ENCODE data around the gene UBASH3A.
"Not testable (repeated sequence)": the region's sequence is repeated elsewhere in the genome, so short reads cannot be mapped to it uniquely, and the experiment has no call there.

UBASH3A gene

DNA sequence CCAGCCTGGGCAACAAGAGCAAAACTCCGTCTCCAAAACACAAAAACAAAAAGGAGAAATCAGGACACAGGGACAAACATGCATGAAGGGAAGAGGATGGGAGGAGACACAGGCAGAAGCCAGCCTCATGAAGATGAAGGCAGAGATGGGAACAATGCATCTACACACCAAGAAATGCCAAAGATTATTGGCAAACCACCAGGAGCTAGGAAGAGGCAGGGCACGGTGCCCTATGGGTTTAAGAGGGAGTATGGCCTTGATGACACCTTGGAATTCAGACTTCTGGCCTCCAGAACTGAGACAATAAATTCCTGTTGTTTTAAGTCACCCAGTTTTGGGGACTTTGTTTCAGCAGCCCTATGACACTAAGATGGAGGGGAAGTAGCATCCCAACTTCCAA is 13.0 kb upstream of the UBASH3A start:
- DNase-seq (ENCODE audit: low read depth in 2 of 2) = no peak

DNA sequence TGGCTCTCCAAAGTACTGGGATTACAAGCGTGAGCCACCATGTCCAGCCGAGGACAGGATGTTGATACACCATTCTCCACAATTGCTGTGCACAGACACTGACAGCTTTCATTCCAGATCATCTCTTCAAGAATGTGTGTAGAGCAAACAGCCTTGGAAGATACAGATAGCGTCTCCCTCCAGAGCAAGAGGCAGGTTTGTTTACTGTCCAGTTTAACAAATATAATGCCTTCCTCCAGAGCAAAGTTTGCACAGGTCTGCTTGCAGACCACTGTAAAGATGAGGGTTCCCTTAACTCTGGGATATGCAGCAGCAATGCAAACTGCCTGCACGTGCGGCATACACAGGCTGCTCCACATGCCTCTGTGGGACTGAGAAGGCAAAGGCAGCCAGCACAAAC is 12.4 kb upstream of the UBASH3A start:
- DNase-seq (ENCODE audit: low read depth in 2 of 2) = no peak

DNA sequence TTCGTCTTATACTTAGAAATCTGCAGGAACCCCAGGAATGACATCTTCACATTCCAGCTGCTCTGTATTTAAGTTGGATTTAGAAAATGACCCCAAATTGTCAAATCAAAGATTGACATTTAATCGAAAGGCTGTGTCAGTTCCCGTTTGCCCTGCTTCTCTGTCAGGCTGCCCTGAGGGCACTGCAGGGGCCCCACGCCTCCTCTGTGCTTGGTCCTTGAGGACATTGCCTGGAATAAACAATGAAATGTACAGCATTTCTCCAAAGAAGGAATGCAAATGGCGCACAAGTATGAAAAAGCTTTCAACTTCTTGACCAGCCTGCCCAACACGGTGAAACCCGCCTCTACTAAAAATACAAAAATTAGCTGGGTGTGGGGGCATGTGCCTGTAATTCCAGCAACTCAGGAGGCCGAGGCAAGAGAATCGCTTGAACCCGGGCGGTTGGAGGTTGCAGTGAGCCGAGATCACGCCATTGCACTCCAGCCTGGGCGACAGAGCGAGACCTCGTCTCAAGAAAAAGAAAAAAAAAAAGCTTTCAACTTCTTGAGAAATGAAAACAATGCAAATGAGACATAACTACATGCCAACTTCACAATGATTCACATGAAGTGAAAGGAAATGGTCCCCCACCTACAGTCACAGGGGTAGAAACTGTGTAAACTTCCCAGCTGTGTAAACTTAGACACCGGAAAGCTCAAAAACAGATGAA is 10.8 kb upstream of the UBASH3A start:
- no peak for DNase-seq (ENCODE audit: low read depth in 2 of 2)

DNA sequence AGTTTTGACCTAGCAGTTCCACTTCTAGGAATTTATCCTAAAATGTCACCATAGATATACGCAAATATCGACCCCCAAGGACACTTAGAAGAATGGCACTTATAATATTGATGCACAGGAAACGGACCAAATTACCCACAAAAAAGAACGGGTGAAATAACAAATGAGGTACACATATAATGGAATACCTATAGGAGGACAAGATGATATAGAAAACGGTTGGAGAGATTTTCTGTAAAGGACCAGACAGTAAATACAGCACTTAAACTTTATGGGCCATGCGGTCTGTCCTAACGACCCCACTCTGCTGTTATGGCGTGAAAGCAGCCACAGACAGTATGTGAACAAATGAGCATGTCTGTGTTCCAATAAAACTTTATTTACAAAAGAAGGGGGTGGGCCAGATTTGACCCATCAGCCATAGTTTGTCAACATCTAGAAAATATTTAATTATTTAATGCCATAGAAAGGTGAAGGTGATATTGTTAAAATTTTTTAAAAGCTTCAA is 10.2 kb upstream of the UBASH3A start:
- DNase-seq (ENCODE audit: low read depth in 2 of 2) = no peak

DNA sequence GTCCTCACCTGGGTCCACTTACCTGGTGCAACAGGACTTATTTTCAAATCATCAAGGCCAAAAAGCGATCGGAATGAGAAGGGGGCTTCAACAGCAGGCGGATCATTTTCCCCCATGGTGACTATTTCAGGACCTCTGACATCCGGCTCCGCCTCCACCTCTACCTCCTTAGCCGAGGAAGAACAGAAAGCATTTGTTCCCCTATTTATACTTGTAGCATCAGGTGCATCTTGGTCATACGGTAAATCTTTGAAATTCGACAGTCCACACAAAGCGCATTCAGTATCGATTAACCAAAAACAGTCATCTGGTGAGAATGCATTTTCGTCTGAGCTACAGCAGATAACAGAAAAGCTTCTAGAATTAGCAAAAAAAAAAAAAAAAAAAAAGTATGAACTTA is 8.4 kb upstream of the UBASH3A start:
- no peak for DNase-seq (ENCODE audit: low read depth in 2 of 2)

DNA sequence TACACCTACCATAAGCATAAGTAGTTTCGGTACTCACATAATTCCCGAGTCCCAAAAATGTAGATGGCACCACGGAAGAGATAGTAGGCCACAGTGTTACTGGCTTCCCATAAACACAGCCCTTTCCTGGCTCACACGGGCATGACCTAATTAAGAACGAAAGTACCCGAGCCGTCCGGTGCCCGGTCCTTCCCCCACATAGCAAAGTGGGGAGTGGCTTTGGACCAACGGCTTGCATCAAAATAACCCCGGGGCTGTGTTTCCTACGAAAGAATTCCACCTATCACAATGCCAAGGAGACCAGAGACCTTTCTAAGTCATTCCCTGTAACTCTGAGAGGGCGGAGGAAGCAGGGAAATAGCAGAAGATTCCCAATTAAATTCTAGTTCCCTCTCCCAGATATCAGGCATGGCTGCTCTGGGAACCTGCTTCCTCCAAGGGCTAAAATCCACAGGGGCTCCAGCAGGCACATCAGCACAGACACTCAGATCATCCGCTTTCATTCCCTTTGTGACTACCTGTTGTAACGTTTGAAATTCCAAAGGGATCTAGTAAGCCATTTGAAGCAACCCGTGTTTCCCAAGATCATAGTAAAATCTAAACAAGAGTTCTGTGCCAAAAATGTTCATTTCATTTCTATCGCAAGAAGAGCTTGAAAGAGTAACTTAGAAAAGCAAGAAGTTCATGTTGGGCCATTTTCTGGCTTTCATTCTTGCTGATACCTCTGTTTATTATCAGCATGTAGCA is 7.6 kb upstream of the UBASH3A start, which contains the start of gene TMPRSS3:
TMPRSS3 (minus strand) TSS at position 148 of the 747 bp plus-strand sequence. CDS start 635 bp downstream, outside the sequence.
- no peak for DNase-seq (ENCODE audit: low read depth in 2 of 2)

DNA sequence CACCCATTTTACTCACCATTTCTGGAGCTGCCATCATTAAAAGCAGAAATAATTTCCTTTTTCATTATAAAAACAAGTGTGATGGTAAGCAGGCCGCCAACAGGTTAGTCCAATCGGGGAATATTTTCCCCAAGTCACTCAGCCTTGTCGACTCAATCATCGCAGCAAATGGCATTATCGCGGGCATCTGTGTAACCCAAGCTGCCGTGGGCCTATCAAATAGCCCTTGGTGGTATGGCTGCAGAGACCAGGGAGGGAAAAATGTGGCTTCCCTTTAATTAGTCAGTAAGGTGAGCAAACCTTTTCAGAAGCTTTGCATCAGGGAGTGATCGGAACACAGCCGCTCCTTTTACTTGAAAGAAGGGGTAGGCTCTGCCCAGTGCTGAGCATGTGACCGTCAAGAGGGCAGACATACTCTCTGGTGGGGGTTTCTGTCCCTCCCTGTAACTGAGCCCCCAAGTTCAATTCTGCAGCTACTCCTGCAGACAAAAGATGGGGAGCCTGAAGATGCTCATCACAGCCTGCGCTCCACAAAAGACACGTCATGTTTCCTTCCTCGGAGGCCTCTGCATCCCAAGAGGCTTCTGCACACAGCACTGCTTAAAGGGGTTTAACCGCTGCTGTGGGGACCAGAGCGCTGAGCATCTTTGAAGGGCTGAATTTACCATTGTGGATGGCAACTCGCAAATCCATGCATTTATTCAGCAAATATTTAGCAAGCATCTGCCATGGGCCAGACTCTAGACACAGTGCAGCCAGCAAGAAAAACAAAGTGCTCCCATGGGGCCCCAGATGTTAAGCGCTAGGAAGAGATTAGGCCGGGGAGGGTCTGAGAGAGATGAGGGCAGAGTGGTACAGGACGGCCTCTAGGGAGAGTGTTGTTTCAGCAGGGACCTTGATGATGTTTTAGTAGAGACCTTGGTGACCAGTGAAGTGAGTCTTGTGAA is 6.6 kb upstream of the UBASH3A start:
- no peak for DNase-seq (ENCODE audit: low read depth in 2 of 2)

DNA sequence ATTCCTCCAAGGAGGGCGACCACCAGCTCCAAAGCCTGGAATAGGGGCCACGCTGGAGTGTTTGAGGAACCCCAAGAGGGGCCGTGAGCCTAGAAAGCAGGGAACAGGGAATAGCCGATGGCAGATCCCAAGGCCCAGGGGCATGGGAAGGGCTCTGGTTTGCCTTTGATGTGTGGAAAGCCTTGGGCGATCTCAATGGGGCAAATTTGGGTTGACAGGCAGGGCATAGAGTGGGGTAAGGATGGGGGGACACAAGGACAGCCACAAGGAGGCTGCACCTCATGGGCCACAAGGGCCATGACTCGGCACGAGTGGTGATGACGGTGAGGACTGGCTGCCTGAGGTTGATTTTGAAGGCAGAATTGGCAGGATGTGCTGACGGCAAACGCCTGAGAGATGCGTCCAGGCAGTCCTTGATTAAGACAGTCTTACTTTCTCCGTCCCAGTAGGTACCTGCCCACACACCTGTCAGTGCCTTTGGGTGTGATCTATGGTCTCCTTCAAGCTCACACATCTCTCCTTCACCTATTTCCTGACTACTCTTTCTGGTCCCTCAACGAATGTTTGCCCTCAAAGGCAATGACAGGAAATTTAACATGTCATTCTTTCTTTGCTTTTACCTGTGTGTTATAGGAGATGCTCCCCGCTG is 5.8 kb upstream of the UBASH3A start:
- no peak for DNase-seq (ENCODE audit: low read depth in 2 of 2)

DNA sequence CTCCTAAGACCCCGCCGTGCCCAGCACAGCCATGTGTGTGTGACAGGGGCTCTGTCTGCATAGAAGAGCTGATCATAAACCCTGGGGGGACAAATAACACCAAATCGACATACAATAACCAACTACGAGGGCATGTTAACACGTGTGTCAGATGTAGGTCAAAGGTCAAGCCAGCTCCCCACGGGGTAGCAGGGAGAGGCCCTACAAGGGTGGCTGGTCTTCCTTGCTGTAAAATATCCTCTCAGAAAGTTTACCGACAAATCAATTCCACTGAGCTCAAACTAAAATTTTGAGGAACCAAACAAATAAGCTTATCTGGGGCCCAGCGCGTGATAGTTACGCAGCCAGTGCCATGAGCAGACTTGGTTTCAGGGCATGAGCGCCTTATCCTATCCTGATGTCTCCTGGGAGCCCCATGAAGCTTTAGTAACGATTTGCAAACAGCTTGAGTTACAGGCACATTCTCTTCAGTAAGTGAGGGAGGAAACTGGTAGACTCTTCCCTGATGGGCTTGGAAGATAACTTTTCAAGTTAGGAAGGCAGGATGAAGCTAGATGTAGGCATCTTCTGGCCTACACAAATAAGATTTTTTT is 5.2 kb upstream of the UBASH3A start:
- DNase-seq (ENCODE audit: low read depth in 2 of 2) = no peak

DNA sequence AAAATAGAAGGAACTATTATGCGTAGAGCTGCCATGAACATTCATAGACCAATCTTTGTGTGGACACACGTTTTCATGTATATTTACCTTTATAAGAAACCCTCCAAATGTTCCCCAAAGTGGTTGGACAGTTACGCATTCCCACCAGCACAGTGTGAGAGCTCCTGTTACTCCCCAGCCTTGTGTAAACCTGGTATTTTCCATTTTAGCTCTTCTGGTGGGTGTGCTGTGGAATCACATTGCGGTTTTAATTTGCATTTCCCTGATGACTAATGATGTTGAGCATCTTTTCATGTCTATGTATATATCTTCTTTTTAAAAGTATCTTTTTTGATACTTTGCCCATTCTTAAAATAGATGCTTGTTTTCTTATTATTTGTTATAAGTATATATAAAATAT is 3.2 kb upstream of the UBASH3A start:
- DNase-seq (ENCODE audit: low read depth in 2 of 2) = no peak

DNA sequence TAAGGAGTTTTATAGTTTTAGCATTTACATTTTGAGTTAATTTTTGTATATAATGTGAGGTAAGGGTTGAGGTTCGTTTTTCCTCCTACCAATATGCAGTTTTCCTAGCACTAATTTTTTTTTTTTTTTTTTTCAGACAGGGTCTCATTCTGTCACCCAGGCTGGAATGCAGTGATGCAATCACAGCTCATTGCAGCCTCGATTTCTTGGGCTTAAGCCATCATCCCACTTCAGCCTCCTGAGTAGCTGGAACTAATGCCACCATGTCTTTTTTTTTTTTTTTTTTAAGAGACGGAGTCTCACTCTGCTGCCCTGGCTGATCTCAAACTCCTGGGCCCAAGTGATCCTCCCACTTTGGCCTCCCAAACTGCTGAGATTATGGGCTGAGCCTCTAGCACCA is 2.5 kb upstream of the UBASH3A start:
- no peak for DNase-seq (ENCODE audit: low read depth in 2 of 2)

DNA sequence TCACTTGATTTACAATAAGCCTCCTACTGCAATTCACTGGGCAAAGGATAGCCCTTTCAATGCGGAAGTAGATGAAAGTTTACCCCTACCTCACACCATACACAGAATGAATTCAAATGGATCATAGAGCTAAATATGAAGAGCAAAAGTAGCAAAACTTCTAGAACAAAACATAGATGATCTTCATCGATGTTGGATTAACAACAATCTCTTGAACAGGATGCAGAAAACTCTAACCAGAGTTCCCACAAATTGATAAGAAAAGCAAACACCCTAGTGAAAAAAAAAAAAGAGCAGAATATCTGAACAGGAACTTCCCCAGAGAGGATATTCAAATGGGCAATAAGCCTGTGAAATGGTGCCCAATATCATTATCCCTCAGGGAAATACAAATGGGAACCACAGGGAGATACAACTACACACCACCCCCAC is 1.9 kb upstream of the UBASH3A start:
- no peak for DNase-seq (ENCODE audit: low read depth in 2 of 2)

DNA sequence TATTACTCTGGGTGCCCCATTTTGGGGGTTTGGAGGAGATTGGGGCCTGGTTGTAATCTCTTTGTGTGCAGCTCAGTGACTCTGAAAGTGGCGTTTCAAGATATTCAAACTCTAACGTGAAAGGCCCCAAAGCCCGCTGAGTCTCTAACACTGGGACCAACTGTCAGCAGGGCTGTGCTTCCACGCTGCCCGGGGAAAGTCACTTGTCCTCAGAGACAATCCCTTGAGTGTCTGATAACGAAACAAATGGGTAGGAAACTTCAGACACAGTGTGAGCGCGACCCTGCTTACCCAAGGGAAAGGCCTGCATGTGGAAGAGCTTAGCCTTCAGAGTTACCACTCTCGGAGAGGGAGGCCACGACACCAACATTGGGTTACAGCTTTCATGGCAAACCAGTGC is 837 bp downstream of the UBASH3A start:
- DNase-seq (ENCODE audit: low read depth in 2 of 2) = no peak

DNA sequence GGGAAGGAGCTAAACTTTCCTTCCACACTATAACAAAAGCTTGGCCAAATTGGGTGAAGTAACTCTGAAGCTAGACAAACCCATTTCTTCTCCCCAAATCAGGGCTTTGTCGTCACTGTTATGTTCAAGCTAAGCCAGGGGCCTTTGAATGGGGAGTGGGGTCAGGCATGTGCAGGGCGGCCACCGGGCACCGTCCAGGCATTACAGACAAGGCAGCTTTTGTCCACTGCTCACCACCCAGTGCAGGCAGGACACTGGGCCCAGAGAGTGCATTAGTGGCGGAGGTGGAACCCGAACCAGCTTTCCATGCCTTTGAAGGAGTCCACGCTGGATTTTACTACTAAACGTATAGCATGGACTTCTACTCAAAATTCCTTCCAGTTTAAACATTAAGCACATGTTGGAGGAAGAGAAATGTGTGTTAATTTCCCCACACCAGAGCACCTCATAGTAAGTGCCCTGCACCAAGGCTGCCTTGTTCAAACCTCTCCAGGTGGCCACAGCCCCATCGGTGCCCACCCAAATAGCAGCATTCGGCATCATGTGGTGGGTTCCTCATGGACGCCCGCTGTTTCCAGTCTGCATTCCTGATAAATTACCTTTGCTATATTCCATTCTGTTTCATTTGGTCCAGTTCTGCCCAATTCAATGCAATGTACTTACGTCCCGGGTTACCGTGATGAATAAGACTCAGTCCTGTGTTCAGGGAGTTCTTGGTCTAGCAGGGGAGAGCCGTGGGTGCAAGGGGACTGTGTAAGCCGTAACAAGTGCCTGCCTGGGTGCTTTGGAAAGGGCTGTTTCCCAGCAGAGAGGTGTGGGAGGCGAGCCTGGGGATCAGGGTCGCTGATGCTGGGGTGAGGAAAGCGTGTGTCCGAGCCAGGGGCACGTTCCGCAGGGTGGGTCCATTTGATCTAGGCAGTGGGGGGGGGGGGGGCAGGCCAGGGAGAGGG is 1.6 kb downstream of the UBASH3A start:
- DNase-seq (ENCODE audit: low read depth in 2 of 2) = no peak

DNA sequence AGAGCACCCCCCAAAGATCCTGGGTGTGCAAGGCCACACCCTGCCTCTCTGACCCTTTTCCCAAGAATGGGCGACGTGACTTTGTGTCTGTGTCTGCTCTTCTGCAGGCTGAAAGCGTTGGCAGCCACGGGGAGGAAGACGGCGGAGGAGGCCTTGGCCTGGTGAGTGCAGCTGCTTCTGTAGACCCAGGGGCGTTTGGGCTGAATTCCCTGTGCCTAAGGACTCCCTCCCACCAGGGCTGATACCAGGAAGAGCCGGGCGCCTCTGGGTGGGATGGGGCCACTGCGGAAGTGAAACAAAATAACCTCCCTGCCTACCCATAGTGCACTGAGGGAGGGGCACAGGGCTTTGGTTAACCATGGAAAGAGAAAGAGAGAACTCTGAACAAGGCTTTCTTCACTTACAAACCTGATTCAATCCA is 2.5 kb downstream of the UBASH3A start:
- DNase-seq (ENCODE audit: low read depth in 2 of 2) = peak in 1 of 2 donors; percentile 60

DNA sequence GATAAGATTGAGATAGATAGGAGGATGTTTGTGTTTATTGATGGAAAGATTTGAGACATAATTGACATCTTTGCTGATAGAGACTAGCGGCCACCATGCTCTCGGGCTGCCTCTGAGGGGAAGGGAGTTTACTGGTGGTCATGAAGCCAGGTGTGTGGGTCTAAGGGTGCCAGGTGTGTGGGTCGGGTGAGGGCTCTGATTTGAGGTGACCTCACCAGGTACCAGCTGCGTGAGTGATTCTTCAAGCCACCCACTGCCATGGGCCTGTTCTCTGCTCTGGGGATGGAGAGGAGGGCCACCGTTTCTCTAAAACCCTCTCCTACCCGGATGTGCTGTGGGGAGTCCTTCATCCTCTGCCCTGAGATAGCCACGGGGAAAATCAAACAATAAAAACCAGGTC is 3.2 kb downstream of the UBASH3A start:
- no peak for DNase-seq (ENCODE audit: low read depth in 2 of 2)

DNA sequence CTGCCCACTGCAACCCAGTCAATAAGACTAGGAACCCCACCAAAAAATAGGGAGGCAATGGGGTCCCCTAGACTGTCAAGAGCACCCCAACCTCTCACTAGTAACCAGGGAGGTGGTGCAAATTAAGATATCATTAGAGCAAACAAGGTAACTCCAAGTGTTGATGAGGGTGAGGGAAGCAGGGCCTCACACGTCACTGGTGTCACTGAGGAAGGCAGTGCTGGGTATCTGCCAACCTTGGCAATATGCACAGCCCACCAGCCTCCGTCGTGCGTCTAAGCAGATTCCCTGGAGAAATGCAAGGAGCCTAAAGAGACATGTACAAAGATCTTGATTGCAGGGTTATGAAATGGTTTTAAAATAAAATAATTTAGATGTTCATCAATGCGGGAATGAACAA is 3.8 kb downstream of the UBASH3A start:
- DNase-seq (ENCODE audit: low read depth in 2 of 2) = no peak

DNA sequence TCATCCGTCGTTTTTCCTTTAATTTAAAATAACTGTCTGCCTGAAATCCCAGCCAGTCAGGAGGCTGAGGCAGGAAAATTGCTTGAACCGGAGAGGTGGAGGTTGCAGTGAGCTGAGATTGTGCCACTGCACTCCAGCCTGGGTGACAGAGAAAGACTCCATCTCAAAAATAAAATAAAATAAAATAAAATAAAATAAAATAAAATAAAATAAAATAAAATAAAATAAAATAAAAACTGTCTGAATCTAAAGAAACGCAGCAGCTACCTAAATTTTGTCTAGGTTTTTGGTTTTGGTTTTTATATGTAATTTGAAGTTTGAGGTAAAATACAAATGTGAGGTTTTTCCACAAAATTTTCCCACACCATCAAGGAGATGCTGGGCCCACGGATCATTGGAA is 5.0 kb downstream of the UBASH3A start:
- DNase-seq (ENCODE audit: low read depth in 2 of 2) = not testable (repeated sequence)

DNA sequence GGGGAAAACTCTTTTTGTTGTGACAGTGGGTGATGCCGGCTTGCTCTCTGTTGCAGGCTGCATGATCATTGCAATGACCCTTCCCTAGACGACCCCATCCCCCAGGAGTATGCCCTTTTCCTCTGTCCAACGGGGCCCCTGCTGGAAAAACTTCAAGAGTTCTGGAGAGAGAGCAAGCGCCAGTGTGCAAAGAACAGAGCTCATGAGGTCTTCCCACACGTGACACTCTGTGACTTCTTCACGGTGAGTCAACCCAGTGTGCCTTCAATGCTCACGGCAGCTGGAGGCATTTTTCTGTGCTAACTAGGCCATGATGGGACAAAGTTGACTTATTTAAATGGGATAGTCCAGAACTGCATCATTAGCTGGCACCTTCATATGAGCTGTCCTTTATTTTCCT is 5.7 kb downstream of the UBASH3A start:
- no peak for DNase-seq (ENCODE audit: low read depth in 2 of 2)

All from stimulated activated CD8-positive, alpha-beta memory T cell treated with anti-CD3 and anti-CD28 coated beads, Interleukin-15, amount 100 ng/mL, for 48 hours (primary cell).